ENCODE results near the gene DPCD. TPM values are rescaled to one million over a fixed set of nuclear protein-coding genes. Genes with fewer than 3 reads are reported as not detected.

Gene DPCD
- total RNA-seq, 2 donors from 2014 or later, result 9.2 to 16.6 TPM

- ATAC-seq (no peak), DNase-seq (no peak)
- Histone ChIP-seq H3K9me3 (no peaks in the 10 kb centered on the region), H3K36me3 (replicated peaks in 1 of 2; ENCODE audit: insufficient read depth in 1 of 2, low read depth in 2 of 2) (peaks cover 0 to 7% of the 10 kb centered on the region in 2 donors), H3K27me3 (no peaks in the 10 kb centered on the region), H3K4me3 (no peak overlapping the region), H3K4me1 (no peaks in the 10 kb centered on the region), H3K27ac (no peak overlapping the region)
- TF ChIP-seq POLR2A (IDR thresholded peaks at IDR 0.05), result no peak
- no peak for TF ChIP-seq CTCF (IDR thresholded peaks at IDR 0.05)
- WGBS, 2 donors, result 59 to 80% methylated on average over 9 of the region's 9 CpGs
- intact Hi-C loops (cut with DNase I), result no loop called here
Measured at GRCh38 chr10:101616415-101617101, 28.4 kb downstream of the DPCD start.

GRCh38 chr10:101617102-101617823 is 29.1 kb downstream of the DPCD start:
- WGBS, 2 donors, result 74 to 92% methylated on average over 8 of the region's 8 CpGs
- no peak for TF ChIP-seq CTCF (IDR thresholded peaks at IDR 0.05)
- intact Hi-C loops (cut with DNase I), result no loop called here
- Histone ChIP-seq H3K36me3 (replicated peaks in 1 of 2; ENCODE audit: insufficient read depth in 1 of 2, low read depth in 2 of 2) (peaks cover 0 to 4% of the 10 kb centered on the region in 2 donors), H3K4me1 (no peaks in the 10 kb centered on the region), H3K27ac (no peak overlapping the region), H3K27me3 (no peaks in the 10 kb centered on the region), H3K4me3 (no peak overlapping the region), H3K9me3 (no peaks in the 10 kb centered on the region)
- no peak for DNase-seq
- no peak for ATAC-seq

- Histone ChIP-seq H3K27ac (no peak overlapping the region), H3K9me3 (no peaks in the 10 kb centered on the region), H3K4me3 (no peak overlapping the region), H3K4me1 (no peaks in the 10 kb centered on the region), H3K36me3 (replicated peaks in 1 of 2; ENCODE audit: insufficient read depth in 1 of 2, low read depth in 2 of 2) (peaks cover 0 to 3% of the 10 kb centered on the region in 2 donors), H3K27me3 (no peaks in the 10 kb centered on the region)
- 86 to 87% methylated on average over 4 of the region's 4 CpGs for WGBS, 2 donors
- TF ChIP-seq POLR2A (IDR thresholded peaks at IDR 0.05), result no peak
- TF ChIP-seq CTCF (IDR thresholded peaks at IDR 0.05), result no peak
- intact Hi-C loops (cut with DNase I), result no loop called here
- DNase-seq, result no peak
- ATAC-seq, result no peak
Measured at GRCh38 chr10:101617824-101618568, 29.9 kb downstream of the DPCD start.

GRCh38 chr10:101618871-101619270 is 30.8 kb downstream of the DPCD start:
- 93 to 100% methylated on average over 1 to 2 of the region's 2 CpGs for WGBS, 2 donors
- no peaks in the 10 kb centered on the region for H3K4me1 ChIP-seq
- H3K36me3 ChIP-seq (replicated peaks in 1 of 2; ENCODE audit: insufficient read depth in 1 of 2, low read depth in 2 of 2), result peaks cover 0 to 3% of the 10 kb centered on the region in 2 donors
- no peaks in the 10 kb centered on the region for H3K9me3 ChIP-seq
- ATAC-seq (no peak), DNase-seq (no peak)
- H3K27me3 ChIP-seq, result no peaks in the 10 kb centered on the region
- TF ChIP-seq POLR2A (IDR thresholded peaks at IDR 0.05) (no peak), CTCF (IDR thresholded peaks at IDR 0.05) (no peak)
- intact Hi-C loops (cut with DNase I), result no loop called here
- no peak overlapping the region for H3K27ac ChIP-seq
- H3K4me3 ChIP-seq, result no peak overlapping the region
